ENCODE measurements around the gene WWOX.

DNA sequence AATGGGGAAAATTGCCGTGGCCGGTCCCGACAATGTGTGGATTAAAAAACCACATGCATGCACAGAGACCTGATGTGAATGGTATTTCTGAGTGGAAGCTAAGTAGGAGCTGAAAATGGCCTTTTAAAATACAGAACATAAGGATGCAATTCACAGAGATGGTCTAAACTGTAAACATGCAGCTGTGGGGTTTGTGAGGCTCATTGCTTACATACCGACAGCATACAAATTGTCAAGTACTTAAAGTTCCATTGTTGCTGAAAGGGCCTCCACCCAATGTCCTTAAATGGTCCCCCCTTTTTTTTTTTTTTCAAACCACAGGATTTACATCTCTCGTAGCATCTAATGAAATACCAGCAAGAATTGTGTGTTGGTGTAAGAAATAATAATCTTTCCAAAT is 977.9 kb downstream of the WWOX start:
- TF ChIP-seq, protein P1, sequence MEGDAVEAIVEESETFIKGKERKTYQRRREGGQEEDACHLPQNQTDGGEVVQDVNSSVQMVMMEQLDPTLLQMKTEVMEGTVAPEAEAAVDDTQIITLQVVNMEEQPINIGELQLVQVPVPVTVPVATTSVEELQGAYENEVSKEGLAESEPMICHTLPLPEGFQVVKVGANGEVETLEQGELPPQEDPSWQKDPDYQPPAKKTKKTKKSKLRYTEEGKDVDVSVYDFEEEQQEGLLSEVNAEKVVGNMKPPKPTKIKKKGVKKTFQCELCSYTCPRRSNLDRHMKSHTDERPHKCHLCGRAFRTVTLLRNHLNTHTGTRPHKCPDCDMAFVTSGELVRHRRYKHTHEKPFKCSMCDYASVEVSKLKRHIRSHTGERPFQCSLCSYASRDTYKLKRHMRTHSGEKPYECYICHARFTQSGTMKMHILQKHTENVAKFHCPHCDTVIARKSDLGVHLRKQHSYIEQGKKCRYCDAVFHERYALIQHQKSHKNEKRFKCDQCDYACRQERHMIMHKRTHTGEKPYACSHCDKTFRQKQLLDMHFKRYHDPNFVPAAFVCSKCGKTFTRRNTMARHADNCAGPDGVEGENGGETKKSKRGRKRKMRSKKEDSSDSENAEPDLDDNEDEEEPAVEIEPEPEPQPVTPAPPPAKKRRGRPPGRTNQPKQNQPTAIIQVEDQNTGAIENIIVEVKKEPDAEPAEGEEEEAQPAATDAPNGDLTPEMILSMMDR (IDR thresholded peaks at IDR 0.05): no peak
- TF ChIP-seq EP300 (IDR thresholded peaks at IDR 0.05) (no peak), POLR2A (IDR thresholded peaks at IDR 0.05) (no peak), POLR2AphosphoS5 (IDR thresholded peaks at IDR 0.05) (no peak)

Measured in gastroesophageal sphincter (tissue), 3 donors.